GM23248 (cell line): ENCODE measurements around the gene TMEM181. TPM values are rescaled to one million over a fixed set of nuclear protein-coding genes. Genes with fewer than 3 reads are reported as not detected.

Source experiments
- DNase-seq: peaks from one replicate; pipeline ENCODE4 v3.0.0-alpha.2; 2015
- H2AFZ ChIP-seq: fragments of 200-600 bp; sonication (generic); 2 replicates; pipeline ENCODE4 v1.6.1; 2016; ENCODE audit warnings: antibody characterized with exemption
- H3F3A ChIP-seq: fragments of 200-600 bp; sonication (generic); 2 replicates; pipeline ENCODE4 v1.6.1; 2016; ENCODE audit warnings: mild to moderate bottlenecking, antibody characterized with exemption, mixed run types; ENCODE audit not compliant: insufficient read depth
- H3K27ac ChIP-seq: fragments of 200-600 bp; sonication (generic); 2 replicates; pipeline ENCODE4 v1.5.1; 2016; ENCODE audit warnings: mild to moderate bottlenecking
- H3K27me3 ChIP-seq: fragments of 200-600 bp; sonication (generic); replicated peaks from 2 replicates; pipeline ENCODE4 v1.6.1; 2016; ENCODE audit warnings: mild to moderate bottlenecking; ENCODE audit not compliant: insufficient read depth
- H3K36me3 ChIP-seq: fragments of 200-600 bp; sonication (generic); 2 replicates; pipeline ENCODE4 v1.6.1; 2016; ENCODE audit warnings: low read depth, mild to moderate bottlenecking
- H3K4me1 ChIP-seq: fragments of 200-600 bp; sonication (generic); 2 replicates; pipeline ENCODE4 v1.6.1; 2016; ENCODE audit warnings: mild to moderate bottlenecking; ENCODE audit not compliant: insufficient read depth
- H3K4me2 ChIP-seq: fragments of 200-600 bp; sonication (generic); one replicate; pipeline ENCODE4 v1.6.1; 2016; ENCODE audit warnings: mild to moderate bottlenecking; ENCODE audit not compliant: unreplicated experiment
- H3K4me3 ChIP-seq: fragments of 200-600 bp; sonication (generic); 2 replicates; pipeline ENCODE4 v1.5.1; 2016; ENCODE audit warnings: mild to moderate bottlenecking
- H3K79me2 ChIP-seq: fragments of 200-600 bp; sonication (generic); 2 replicates; pipeline ENCODE4 v1.6.1; 2016; ENCODE audit warnings: mild to moderate bottlenecking; ENCODE audit not compliant: insufficient read depth
- H3K9ac ChIP-seq: fragments of 200-600 bp; sonication (generic); 2 replicates; pipeline ENCODE4 v1.6.1; 2016; ENCODE audit warnings: mild to moderate bottlenecking
- H3K9me2 ChIP-seq: fragments of 200-600 bp; sonication (generic); 2 replicates; pipeline ENCODE4 v1.6.1; 2016; ENCODE audit warnings: mixed run types, mild to moderate bottlenecking, moderate library complexity; ENCODE audit not compliant: insufficient read depth
- H3K9me3 ChIP-seq: fragments of 200-600 bp; sonication (generic); one replicate; pipeline ENCODE4 v1.6.1; 2017; ENCODE audit warnings: low read depth
- H4K20me1 ChIP-seq: fragments of 200-600 bp; sonication (generic); 2 replicates; pipeline ENCODE4 v1.6.0; 2016; ENCODE audit not compliant: insufficient read depth
- EZH2 ChIP-seq: fragments of 200-600 bp; sonication (generic); IDR thresholded peaks from 2 replicates; pipeline ENCODE4 v1.6.1; 2018; ENCODE audit warnings: antibody characterized with exemption, mild to moderate bottlenecking; ENCODE audit not compliant: insufficient read depth, poor library complexity, severe bottlenecking
- EZH2phosphoT487 ChIP-seq: fragments of 200-600 bp; sonication (generic); IDR thresholded peaks from 2 replicates; pipeline ENCODE4 v1.6.1; 2018; ENCODE audit warnings: antibody characterized with exemption, moderate library complexity, mild to moderate bottlenecking, low read depth; ENCODE audit not compliant: insufficient read depth
- WGBS, 2 experiments: methylation state at CpG; one replicate each; pipeline ENCODE4 v1.1.6; 2015 to 2017; ENCODE audit warnings: low lambda C conversion rate in 2 of 2, low coverage in 1 of 2; ENCODE audit errors: missing lambda C conversion rate in 2 of 2; 5-methylcytosine and 5-hydroxymethylcytosine counted together
- in situ Hi-C: fragments of 300-500 bp; cut with MboI; formaldehyde crosslinking; loops from 2 replicates; pipeline ENCODE4 v1.15.0; 2020
- polyA plus RNA-seq: library from polyadenylated mRNA; unstranded; fragments of >200 nt; fragmentation: Nextera tagmentation; extraction: Ambion mirVana; gene quantifications from 2 replicates; pipeline ENCODE4 v1.2.1, GENCODE V29; 2016
- total RNA-seq: library from RNA; depleted of rRNA; stranded (reverse); fragments of >200 nt; shearing (Covaris generic); gene quantifications from 2 replicates; pipeline ENCODE4 v1.2.3, GENCODE V29; 2014

The TMEM181 gene
- total and polyA plus RNA-seq, 2 experiments from 2014 or later = 30.7 to 52.6 TPM

DNA sequence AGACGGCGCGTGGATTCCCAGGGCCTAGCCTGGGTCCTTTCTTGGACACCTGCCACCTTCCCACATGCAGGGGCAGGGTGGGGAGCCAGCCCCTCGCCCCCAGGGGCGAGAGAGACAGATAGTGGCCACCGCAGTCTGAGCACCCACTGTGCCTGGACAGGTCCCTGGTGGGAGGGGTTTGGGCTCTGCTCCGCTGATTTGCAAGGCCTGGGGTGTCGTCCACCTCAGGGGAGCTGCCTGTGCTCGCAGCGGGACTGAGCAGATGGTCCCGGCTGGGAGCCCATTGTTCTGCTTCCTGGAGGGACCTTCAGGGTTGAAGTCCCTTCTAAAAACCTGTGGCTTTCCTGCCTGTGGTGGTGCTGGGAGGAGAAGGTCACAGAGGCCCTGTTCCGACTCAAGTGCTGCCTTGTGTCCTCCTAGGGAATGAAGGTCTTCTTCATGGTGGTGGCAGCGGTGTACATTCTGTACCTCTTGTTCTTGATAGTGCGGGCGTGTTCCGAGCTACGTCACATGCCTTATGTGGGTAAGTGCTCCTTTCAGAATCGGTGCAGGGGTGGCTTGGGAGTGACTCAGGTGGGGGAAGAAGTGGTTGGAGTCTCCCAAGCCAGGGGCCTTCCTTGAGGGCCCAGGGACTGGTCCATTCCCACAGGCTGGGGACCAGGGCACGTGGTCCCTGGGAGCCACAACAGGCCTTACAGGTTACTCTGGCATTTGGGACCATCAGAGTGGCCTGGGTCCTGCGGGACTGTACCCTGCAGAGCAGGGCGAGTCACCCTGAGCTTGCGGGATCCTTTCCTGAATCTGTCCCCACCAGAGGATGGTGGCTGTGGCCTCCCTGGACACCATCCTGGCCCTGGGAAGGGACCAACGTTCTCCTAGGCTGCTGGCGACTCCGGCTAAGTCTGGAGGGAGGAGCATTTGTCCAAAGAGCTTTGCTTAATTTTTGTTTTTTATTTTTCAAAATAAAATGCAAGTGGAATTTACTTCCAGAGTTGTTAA lies 65.1 kb downstream of the TMEM181 start:
- H3K79me2 ChIP-seq = no peaks in the 10 kb centered on the region
- H2AFZ ChIP-seq = no peak overlapping the region
- no peak overlapping the region for H3K4me2 ChIP-seq
- DNase-seq = no peak
- H3K36me3 ChIP-seq = 0 out of 2 replicates have a peak, but pooled peaks cover 3% of the 10 kb centered on the region
- H3F3A ChIP-seq = peaks cover 5% of the 10 kb centered on the region; the same call in 1 of the 2 replicates
- no peaks in the 10 kb centered on the region for H4K20me1 ChIP-seq
- WGBS, 2 experiments = 94 to 95% methylated on average over 25 of the region's 25 CpGs
- H3K4me3 ChIP-seq = no peak overlapping the region
- H3K9me2 ChIP-seq = no peaks in the 10 kb centered on the region
- H3K9ac ChIP-seq = no peak overlapping the region
- H3K4me1 ChIP-seq = no peaks in the 10 kb centered on the region
- H3K27ac ChIP-seq = no peak overlapping the region
- H3K9me3 ChIP-seq = no peaks in the 10 kb centered on the region
- TF ChIP-seq EZH2 (no peak), EZH2phosphoT487 (no peak)
- in situ Hi-C loops = no loop called here
- H3K27me3 ChIP-seq = no peaks in the 10 kb centered on the region

- H3K36me3 ChIP-seq = 0 out of 2 replicates have a peak, but pooled peaks cover 4% of the 10 kb centered on the region
- WGBS, 2 experiments = 84 to 89% methylated on average over 15 of the region's 15 CpGs
- H3K27me3 ChIP-seq = no peaks in the 10 kb centered on the region
- in situ Hi-C loops = no loop called here
- H3K9ac ChIP-seq = no peak overlapping the region
- H4K20me1 ChIP-seq = no peaks in the 10 kb centered on the region
- H3K27ac ChIP-seq = no peak overlapping the region
- DNase-seq = no peak
- peaks cover 7% of the 10 kb centered on the region for H3K4me1 ChIP-seq
- H3K4me3 ChIP-seq = no peak overlapping the region
- TF ChIP-seq EZH2phosphoT487 (no peak), EZH2 (no peak)
- peaks cover 14% of the 10 kb centered on the region for H3F3A ChIP-seq
- H3K4me2 ChIP-seq = no peak overlapping the region
- no peaks in the 10 kb centered on the region for H3K9me3 ChIP-seq
- H3K9me2 ChIP-seq = no peaks in the 10 kb centered on the region
- H2AFZ ChIP-seq = no peak overlapping the region
- no peaks in the 10 kb centered on the region for H3K79me2 ChIP-seq
These were observed 66.0 kb downstream of the TMEM181 start for GRCh38 chr6:158625881-158626305.

GRCh38 chr6:158626360-158627167 lies 66.7 kb downstream of the TMEM181 start:
- Histone ChIP-seq H4K20me1 (no peaks in the 10 kb centered on the region), H3K4me2 (no peak overlapping the region), H3K4me1 (peaks cover 14% of the 10 kb centered on the region), H3K9ac (no peak overlapping the region), H3K27me3 (no peaks in the 10 kb centered on the region), H3F3A (peaks cover 21% of the 10 kb centered on the region), H3K9me2 (no peaks in the 10 kb centered on the region), H3K9me3 (no peaks in the 10 kb centered on the region), H2AFZ (no peak overlapping the region), H3K79me2 (no peaks in the 10 kb centered on the region), H3K36me3 (0 out of 2 replicates have a peak, but pooled peaks cover 4% of the 10 kb centered on the region), H3K27ac (no peak overlapping the region), H3K4me3 (no peak overlapping the region)
- WGBS, 2 experiments = 78 to 79% methylated on average over 6 of the region's 6 CpGs
- in situ Hi-C loops = no loop called here
- no peak for TF ChIP-seq EZH2phosphoT487
- no peak for TF ChIP-seq EZH2
- DNase-seq = no peak

GRCh38 chr6:158627168-158627939 lies 67.5 kb downstream of the TMEM181 start:
- no peaks in the 10 kb centered on the region for H4K20me1 ChIP-seq
- 0 out of 2 replicates have a peak, but pooled peaks cover 4% of the 10 kb centered on the region for H3K36me3 ChIP-seq
- H3K4me2 ChIP-seq = no peak overlapping the region
- in situ Hi-C loops = no loop called here
- no peaks in the 10 kb centered on the region for H3K9me3 ChIP-seq
- H3F3A ChIP-seq = peaks cover 28% of the 10 kb centered on the region
- no peak for DNase-seq
- 94% methylated on average over 20 of the region's 20 CpGs for WGBS, 2 experiments
- H2AFZ ChIP-seq = no peak overlapping the region
- H3K27ac ChIP-seq = no peak overlapping the region
- no peak for TF ChIP-seq EZH2
- H3K9me2 ChIP-seq = no peaks in the 10 kb centered on the region
- peaks cover 22% of the 10 kb centered on the region for H3K4me1 ChIP-seq
- H3K27me3 ChIP-seq = no peaks in the 10 kb centered on the region
- no peaks in the 10 kb centered on the region for H3K79me2 ChIP-seq
- no peak overlapping the region for H3K4me3 ChIP-seq
- no peak overlapping the region for H3K9ac ChIP-seq
